ENCODE results near the gene DSG1. TPM values are rescaled to one million over a fixed set of nuclear protein-coding genes. Genes with fewer than 3 reads are reported as not detected.

DSG1 gene
- total and polyA plus RNA-seq, 2 of the 13 experiments (the other 11 are each of a cell fraction or from before 2014, with no cell fraction given) = 0.04 TPM; not detected in 1

DNA sequence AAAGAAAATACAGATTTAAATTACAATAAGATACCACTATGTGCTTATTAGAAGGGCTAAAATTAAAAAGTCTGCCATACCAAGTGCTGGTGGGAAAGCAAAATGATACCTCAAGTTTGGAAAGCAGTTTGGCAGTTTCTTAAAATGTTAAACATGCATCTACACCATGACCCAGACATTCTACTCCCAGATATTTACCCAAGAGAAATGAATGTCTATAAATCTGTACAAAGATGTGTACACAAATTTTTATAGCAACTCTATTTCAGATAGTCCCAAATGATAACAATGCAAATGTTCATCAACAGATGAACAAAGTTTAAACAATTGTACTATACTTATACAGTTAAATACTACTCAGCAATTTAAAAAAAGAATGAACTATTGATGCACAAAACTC, 51.5 kb downstream of the DSG1 start (continued):
- TF ChIP-seq, protein P1, sequence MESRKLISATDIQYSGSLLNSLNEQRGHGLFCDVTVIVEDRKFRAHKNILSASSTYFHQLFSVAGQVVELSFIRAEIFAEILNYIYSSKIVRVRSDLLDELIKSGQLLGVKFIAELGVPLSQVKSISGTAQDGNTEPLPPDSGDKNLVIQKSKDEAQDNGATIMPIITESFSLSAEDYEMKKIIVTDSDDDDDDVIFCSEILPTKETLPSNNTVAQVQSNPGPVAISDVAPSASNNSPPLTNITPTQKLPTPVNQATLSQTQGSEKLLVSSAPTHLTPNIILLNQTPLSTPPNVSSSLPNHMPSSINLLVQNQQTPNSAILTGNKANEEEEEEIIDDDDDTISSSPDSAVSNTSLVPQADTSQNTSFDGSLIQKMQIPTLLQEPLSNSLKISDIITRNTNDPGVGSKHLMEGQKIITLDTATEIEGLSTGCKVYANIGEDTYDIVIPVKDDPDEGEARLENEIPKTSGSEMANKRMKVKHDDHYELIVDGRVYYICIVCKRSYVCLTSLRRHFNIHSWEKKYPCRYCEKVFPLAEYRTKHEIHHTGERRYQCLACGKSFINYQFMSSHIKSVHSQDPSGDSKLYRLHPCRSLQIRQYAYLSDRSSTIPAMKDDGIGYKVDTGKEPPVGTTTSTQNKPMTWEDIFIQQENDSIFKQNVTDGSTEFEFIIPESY (CRISPR knock-in tag; IDR thresholded peaks at IDR 0.05) = no peak
- no peak for TF ChIP-seq ZNF547 (CRISPR knock-in tag; IDR thresholded peaks at IDR 0.05)

DNA sequence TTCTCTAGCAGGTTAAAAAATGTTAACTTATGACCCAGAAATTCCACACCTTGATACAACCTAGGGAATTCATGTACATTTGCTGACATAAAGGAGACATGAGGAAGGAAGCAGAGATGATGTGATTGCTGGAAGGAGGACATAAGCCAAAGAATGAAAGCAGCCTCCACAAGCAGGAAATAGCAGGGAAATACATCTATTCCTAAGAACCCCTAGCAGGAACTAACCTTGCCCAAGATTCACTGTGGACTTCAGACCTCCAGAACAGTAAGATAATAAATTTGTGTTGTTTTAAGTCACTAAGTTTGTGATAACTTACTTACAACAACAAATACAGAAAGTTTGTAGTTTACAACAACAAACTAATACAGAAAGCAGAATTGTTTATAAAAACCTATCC, 54.0 kb downstream of the DSG1 start:
- ChIA-PET POLR2A (no interaction called here), CTCF (ENCODE audit: low intra/inter-chr PET ratio, low total read pairs) (no interaction called here)
- H3K36me3 ChIP-seq (replicated peaks in 1 of 2; ENCODE audit: control insufficient read depth in 1 of 2, insufficient read depth in 2 of 2, low read length in 2 of 2) = no peaks in the 10 kb centered on the region
- no peak for DNase-seq (ENCODE audit: low spot score)
- no peaks in the 10 kb centered on the region for H3K9me3 ChIP-seq (ENCODE audit: low read length)
- in situ Hi-C loops (cut with HindIII; ENCODE audit: extremely low pct_ligation_motif_present, low pct_unique_long_range_greater_than_20kb) = no loop called here
- no peak overlapping the region for H3K4me3 ChIP-seq (replicated peaks in 1 of 3; ENCODE audit: insufficient read depth in 1 of 3, low read depth in 2 of 3, low read length in 3 of 3)
- ATAC-seq = no peak
- H3K27me3 ChIP-seq (ENCODE audit: control insufficient read depth in 1 of 2, insufficient read depth in 2 of 2, low read length in 2 of 2) = no peaks in the 10 kb centered on the region
- no peak overlapping the region for H2AFZ ChIP-seq (ENCODE audit: low read length)
- no peak overlapping the region for H3K4me2 ChIP-seq (ENCODE audit: low read depth, low read length)
- no peaks in the 10 kb centered on the region for H4K20me1 ChIP-seq (ENCODE audit: insufficient read depth, low read length)
- no peak overlapping the region for H3K27ac ChIP-seq (ENCODE audit: extremely low read length, insufficient read depth, low read length)
- intact Hi-C loops (cut with micrococcal nuclease; ENCODE audit: unreplicated experiment) = no loop called here
- no peaks in the 10 kb centered on the region for H3K79me2 ChIP-seq (ENCODE audit: insufficient read depth, low read length)
- FAIRE-seq = no peak
- H3K9ac ChIP-seq (ENCODE audit: insufficient read depth, low read depth, low read length) = no peak overlapping the region
- BruUV-seq (replicated peaks) = no TSS peak
- TF ChIP-seq ZNF510 (CRISPR knock-in tag; IDR thresholded peaks at IDR 0.05; ENCODE audit: low read depth) (no peak), ELF3 (CRISPR knock-in tag; IDR thresholded peaks at IDR 0.05) (peak; percentile 31; the same call in 1 of the 2 replicates)
- peaks cover 31% of the 10 kb centered on the region for H3K4me1 ChIP-seq (ENCODE audit: insufficient read depth, low read length)

DNA sequence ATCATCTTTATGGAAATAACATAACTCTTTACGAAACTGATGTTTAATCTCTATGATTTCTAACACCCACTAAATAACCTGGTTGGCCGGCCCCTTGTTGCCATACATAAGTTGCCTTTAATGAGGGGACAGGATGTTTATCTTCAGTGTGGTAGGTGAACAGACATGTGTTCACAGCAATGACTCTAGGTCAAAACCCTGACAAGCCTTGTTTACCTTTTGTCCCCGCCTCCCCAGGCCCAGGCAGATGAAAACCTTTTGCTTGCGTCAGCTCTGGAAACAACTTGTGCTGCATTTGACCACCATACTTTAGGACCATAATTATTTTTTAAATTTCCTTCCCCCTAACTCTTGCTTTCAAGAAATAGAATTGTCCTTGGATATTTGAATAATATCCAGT, 55.7 kb downstream of the DSG1 start:
- ChIA-PET CTCF (ENCODE audit: low intra/inter-chr PET ratio, low total read pairs) (no interaction called here), POLR2A (no interaction called here)
- Histone ChIP-seq H3K4me1 (ENCODE audit: insufficient read depth, low read length) (peaks cover 31% of the 10 kb centered on the region), H3K79me2 (ENCODE audit: insufficient read depth, low read length) (no peaks in the 10 kb centered on the region), H4K20me1 (ENCODE audit: insufficient read depth, low read length) (no peaks in the 10 kb centered on the region), H3K9ac (ENCODE audit: insufficient read depth, low read depth, low read length) (no peak overlapping the region), H3K4me2 (ENCODE audit: low read depth, low read length) (peak overlapping the region; percentile 46), H3K27me3 (ENCODE audit: control insufficient read depth in 1 of 2, insufficient read depth in 2 of 2, low read length in 2 of 2) (no peaks in the 10 kb centered on the region), H2AFZ (ENCODE audit: low read length) (no peak overlapping the region), H3K9me3 (ENCODE audit: low read length) (no peaks in the 10 kb centered on the region), H3K4me3 (replicated peaks in 1 of 3; ENCODE audit: insufficient read depth in 1 of 3, low read depth in 2 of 3, low read length in 3 of 3) (no peak overlapping the region), H3K36me3 (replicated peaks in 1 of 2; ENCODE audit: control insufficient read depth in 1 of 2, insufficient read depth in 2 of 2, low read length in 2 of 2) (no peaks in the 10 kb centered on the region), H3K27ac (ENCODE audit: extremely low read length, insufficient read depth, low read length) (no peak overlapping the region)
- DNase-seq (ENCODE audit: low spot score) = peak; percentile 67
- 3% methylated on average over 4 of the region's 4 CpGs for WGBS (ENCODE audit: low lambda C conversion rate)
- no peak for FAIRE-seq
- intact Hi-C loops (cut with micrococcal nuclease; ENCODE audit: unreplicated experiment) = no loop called here
- in situ Hi-C loops (cut with HindIII; ENCODE audit: extremely low pct_ligation_motif_present, low pct_unique_long_range_greater_than_20kb) = no loop called here
- no TSS peak for BruUV-seq (replicated peaks)
- peak; percentile 91 for ATAC-seq
- TF ChIP-seq ZNF598 (CRISPR knock-in tag; IDR thresholded peaks at IDR 0.05; ENCODE audit: borderline replicate concordance) = no peak
- TF ChIP-seq NR2F6 (IDR thresholded peaks at IDR 0.05) = peak; percentile 66
- TF ChIP-seq NR2F6 (CRISPR knock-in tag; IDR thresholded peaks at IDR 0.05) = peak; percentile 70; the same call in 1 of the 2 replicates
- TF ChIP-seq ZFX (CRISPR knock-in tag; IDR thresholded peaks at IDR 0.05; ENCODE audit: low read depth) = peak; percentile 44; the same call in 1 of the 2 replicates
- TF ChIP-seq, protein P2, sequence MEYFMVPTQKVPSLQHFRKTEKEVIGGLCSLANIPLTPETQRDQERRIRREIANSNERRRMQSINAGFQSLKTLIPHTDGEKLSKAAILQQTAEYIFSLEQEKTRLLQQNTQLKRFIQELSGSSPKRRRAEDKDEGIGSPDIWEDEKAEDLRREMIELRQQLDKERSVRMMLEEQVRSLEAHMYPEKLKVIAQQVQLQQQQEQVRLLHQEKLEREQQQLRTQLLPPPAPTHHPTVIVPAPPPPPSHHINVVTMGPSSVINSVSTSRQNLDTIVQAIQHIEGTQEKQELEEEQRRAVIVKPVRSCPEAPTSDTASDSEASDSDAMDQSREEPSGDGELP (IDR thresholded peaks at IDR 0.05; ENCODE audit: borderline replicate concordance, low read depth) = peak; percentile 56; the same call in 1 of the 2 replicates
- TF ChIP-seq MIER3 (CRISPR knock-in tag; IDR thresholded peaks at IDR 0.05; ENCODE audit: borderline replicate concordance) = peak; percentile 45; the same call in 1 of the 2 replicates
- TF ChIP-seq SMAD3 (CRISPR knock-in tag; IDR thresholded peaks at IDR 0.05) = 0 out of 2 replicates have a peak, but pooled peaks have one; percentile 57
- no peak for TF ChIP-seq IKZF1 (IDR thresholded peaks at IDR 0.05)
- no peak for TF ChIP-seq SOX6 (IDR thresholded peaks at IDR 0.05)
- TF ChIP-seq SOX6 (CRISPR knock-in tag; IDR thresholded peaks at IDR 0.05) = peak; percentile 64
- TF ChIP-seq FOXK1 (CRISPR knock-in tag; IDR thresholded peaks at IDR 0.05; ENCODE audit: borderline replicate concordance, low read depth) = peak; percentile 97; the same call in 1 of the 2 replicates
- TF ChIP-seq CEBPG (CRISPR knock-in tag; IDR thresholded peaks at IDR 0.05) = peak; percentile 72
- TF ChIP-seq ZNF546 (CRISPR knock-in tag; conservative IDR thresholded peaks at IDR 0.05) = no peak
- TF ChIP-seq DPF2 (CRISPR knock-in tag; IDR thresholded peaks at IDR 0.05; ENCODE audit: borderline replicate concordance, low read depth) = no peak
